ENCODE data around the gene NCAPH2. TPM values are rescaled to one million over a fixed set of nuclear protein-coding genes. Genes with fewer than 3 reads are reported as not detected.

NCAPH2 gene
- total and polyA plus RNA-seq, 2 of the 8 experiments (the other 6 are each of a cell fraction or from before 2014, with no cell fraction given) = 62.2 to 81.6 TPM

DNA sequence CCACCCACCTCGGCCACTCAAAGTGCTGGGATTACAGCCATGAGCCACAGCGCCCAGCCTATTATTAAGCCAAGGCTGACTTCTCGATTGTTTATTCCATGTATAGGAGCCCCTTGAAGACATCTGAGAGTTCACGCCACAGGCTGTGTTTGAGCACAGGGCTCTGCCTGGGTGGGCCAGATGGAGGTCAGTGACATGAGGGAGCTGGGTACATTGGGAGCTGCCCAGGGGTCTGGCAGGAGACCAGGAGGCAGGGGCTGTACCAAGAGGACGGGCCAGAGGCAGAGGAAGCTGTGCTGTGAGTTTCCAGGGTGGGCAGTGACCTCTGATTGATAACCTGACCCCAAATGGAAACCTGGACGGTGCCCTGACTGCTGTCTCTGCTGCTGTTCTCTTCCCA lies 5.9 kb upstream of the NCAPH2 start:
- Histone ChIP-seq H3K79me1 (ENCODE audit: low read depth, low read length) (peaks cover 3% of the 10 kb centered on the region; the same call in 1 of the 2 replicates), H4K8ac (ENCODE audit: extremely low read depth, insufficient read depth, low read length) (no peak overlapping the region), H2BK15ac (ENCODE audit: low read length) (no peak overlapping the region), H3K9me3 (ENCODE audit: insufficient read depth in 2 of 2, low read depth in 1 of 2, low read length in 1 of 2) (no peaks in the 10 kb centered on the region), H2BK120ac (replicated peaks; ENCODE audit: low read depth, low read length) (no peak overlapping the region), H4K5ac (ENCODE audit: insufficient read length, low read depth, low read length) (no peak overlapping the region), H3K9ac (replicated peaks in 1 of 4; ENCODE audit: extremely low read depth in 1 of 4, low read depth in 3 of 4, low read length in 3 of 4) (no peak overlapping the region), H3K79me2 (ENCODE audit: control insufficient read depth in 1 of 2, insufficient read depth in 2 of 2, low read length in 2 of 2) (no peaks in the 10 kb centered on the region), H3K27me3 (replicated peaks in 1 of 4; ENCODE audit: control insufficient read depth in 3 of 4, extremely low read depth in 1 of 4, insufficient read depth in 3 of 4, low read length in 3 of 4) (no peaks in the 10 kb centered on the region), H3K18ac (ENCODE audit: extremely low read depth, low read length) (no peak overlapping the region), H3K14ac (ENCODE audit: insufficient read length) (no peak overlapping the region), H3K36me3 (ENCODE audit: control insufficient read depth in 2 of 4, insufficient read depth in 4 of 4, low read length in 3 of 4) (peaks cover 0 to 15% (median 0%) of the 10 kb centered on the region in 4 experiments; a peak in 2 of 8 replicates), H3K27ac (ENCODE audit: low read depth, low read length) (no peak overlapping the region), H2AFZ (ENCODE audit: low read length) (no peak overlapping the region), H3K4me1 (replicated peaks in 1 of 4; ENCODE audit: control insufficient read depth in 3 of 4, insufficient read depth in 4 of 4, low read length in 3 of 4) (peaks cover 0 to 8% (median 4%) of the 10 kb centered on the region in 4 experiments; a peak in 5 of 7 replicates), H3K4ac (replicated peaks; ENCODE audit: insufficient read length, low read depth, low read length) (no peak overlapping the region), H2BK20ac (ENCODE audit: low read length) (no peak overlapping the region), H3K23me2 (ENCODE audit: low read depth, low read length) (peaks cover 5% of the 10 kb centered on the region; the same call in 1 of the 2 replicates), H4K91ac (replicated peaks; ENCODE audit: insufficient read length, low read length) (no peak overlapping the region), H3K23ac (ENCODE audit: insufficient read length) (no peak overlapping the region), H4K20me1 (replicated peaks in 1 of 2; ENCODE audit: control insufficient read depth in 1 of 2, insufficient read depth in 2 of 2, low read length in 2 of 2) (peaks cover 0 to 13% of the 10 kb centered on the region in 2 experiments), H2BK12ac (ENCODE audit: low read depth, low read length) (no peak overlapping the region), H3K56ac (replicated peaks; ENCODE audit: insufficient read length, low read depth, low read length) (no peak overlapping the region), H3K4me2 (ENCODE audit: insufficient read depth in 1 of 2, low read depth in 2 of 2, low read length in 2 of 2) (no peak overlapping the region), H2AK5ac (ENCODE audit: low read depth, low read length) (no peak overlapping the region), H2BK5ac (ENCODE audit: low read depth, low read length) (no peak overlapping the region), H3K4me3 (ENCODE audit: extremely low read depth in 1 of 4, insufficient read depth in 2 of 4, low read depth in 3 of 4, low read length in 4 of 4) (no peak overlapping the region)
- CTCF ChIA-PET (ENCODE audit: partially characterized antibody) = interaction anchor here (0.7 to 2.7 kb wide), 7 partner anchors 10 to 190 kb away, joined by 3 to 11 read pairs (median 4); partner anchors contain the start of gene MIOX
- DNase-seq (ENCODE audit: low read depth in 1 of 2, low spot score in 2 of 2) (no peak), FAIRE-seq (no peak)
- POLR2A ChIA-PET (ENCODE audit: partially characterized antibody) = interaction anchor here (1.1 to 3.4 kb wide), 2 partner anchors 11 to 18 kb away, joined by 3 to 21 read pairs; no protein-coding TSS in a partner anchor
- WGBS, 2 experiments (ENCODE audit: extremely low coverage in 1 of 2, insufficient coverage in 1 of 2, insufficient read length in 1 of 2, insufficient replicate concordance in 2 of 2, low coverage in 1 of 2, low lambda C conversion rate in 2 of 2, missing lambda C conversion rate in 1 of 2) = 86% methylated on average over 6 of the region's 6 CpGs; no CpG with 5 or more reads in 1 of the 2 experiments
- TF ChIP-seq SP4 (IDR thresholded peaks at IDR 0.05; ENCODE audit: low read length) (no peak), SIX5 (IDR thresholded peaks at IDR 0.05; ENCODE audit: low read depth, low read length) (no peak), EZH2 (IDR thresholded peaks at IDR 0.05; ENCODE audit: low read depth, low read length, severe bottlenecking) (no peak), ASH2L (IDR thresholded peaks at IDR 0.05; ENCODE audit: low read length) (no peak), CBX5 (IDR thresholded peaks at IDR 0.05; ENCODE audit: low read depth, low read length) (no peak)

All from H1 (cell line).